Measurements from ENCODE around the gene ODC1.

- no peak for TF ChIP-seq CTCF (IDR thresholded peaks at IDR 0.05)
- TF ChIP-seq POLR2A (IDR thresholded peaks at IDR 0.05), result no peak
Observed at GRCh38 chr2:10482460-10482859, 34.3 kb upstream of the ODC1 start.

Data from upper lobe of left lung (tissue), 4 donors.